Measurements from ENCODE around the gene RPS14.

DNA sequence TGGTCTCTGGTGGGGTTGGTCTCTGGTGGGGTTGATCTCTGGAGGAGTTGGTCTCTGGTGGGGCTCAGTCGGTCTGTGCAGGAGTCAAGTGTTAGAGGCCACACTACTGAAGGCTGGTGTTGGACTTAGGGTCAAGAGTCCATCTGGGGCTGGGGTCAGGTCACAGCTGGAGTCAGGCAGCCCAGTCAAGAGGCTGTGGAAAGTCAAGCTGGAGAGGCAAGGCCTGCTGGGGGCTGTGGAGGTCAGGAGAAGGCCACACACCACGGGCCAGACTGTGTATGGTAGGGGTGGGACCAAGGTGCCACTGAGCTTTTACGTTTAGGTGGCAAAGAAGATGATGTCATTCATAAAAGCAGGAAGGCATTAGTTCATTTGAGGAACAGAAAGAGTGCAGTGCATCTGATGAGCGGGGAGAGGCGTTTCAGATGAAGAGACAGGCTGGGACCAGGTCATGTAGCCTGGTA, 20.1 kb downstream of the RPS14 start:
- TF ChIP-seq, protein P1, sequence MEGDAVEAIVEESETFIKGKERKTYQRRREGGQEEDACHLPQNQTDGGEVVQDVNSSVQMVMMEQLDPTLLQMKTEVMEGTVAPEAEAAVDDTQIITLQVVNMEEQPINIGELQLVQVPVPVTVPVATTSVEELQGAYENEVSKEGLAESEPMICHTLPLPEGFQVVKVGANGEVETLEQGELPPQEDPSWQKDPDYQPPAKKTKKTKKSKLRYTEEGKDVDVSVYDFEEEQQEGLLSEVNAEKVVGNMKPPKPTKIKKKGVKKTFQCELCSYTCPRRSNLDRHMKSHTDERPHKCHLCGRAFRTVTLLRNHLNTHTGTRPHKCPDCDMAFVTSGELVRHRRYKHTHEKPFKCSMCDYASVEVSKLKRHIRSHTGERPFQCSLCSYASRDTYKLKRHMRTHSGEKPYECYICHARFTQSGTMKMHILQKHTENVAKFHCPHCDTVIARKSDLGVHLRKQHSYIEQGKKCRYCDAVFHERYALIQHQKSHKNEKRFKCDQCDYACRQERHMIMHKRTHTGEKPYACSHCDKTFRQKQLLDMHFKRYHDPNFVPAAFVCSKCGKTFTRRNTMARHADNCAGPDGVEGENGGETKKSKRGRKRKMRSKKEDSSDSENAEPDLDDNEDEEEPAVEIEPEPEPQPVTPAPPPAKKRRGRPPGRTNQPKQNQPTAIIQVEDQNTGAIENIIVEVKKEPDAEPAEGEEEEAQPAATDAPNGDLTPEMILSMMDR (IDR thresholded peaks at IDR 0.05) = no peak
- TF ChIP-seq EP300 (IDR thresholded peaks at IDR 0.05) (no peak), POLR2A (IDR thresholded peaks at IDR 0.05) (no peak)
